Neural cell (in vitro differentiated cells): Measurements from ENCODE around the gene PROK1. TPM values are rescaled to one million over a fixed set of nuclear protein-coding genes. Genes with fewer than 3 reads are reported as not detected.

Experiments
- H2AFZ ChIP-seq: fragments of 200-600, 300-800 bp; sonication (generic), shearing (Covaris generic); 2 replicates; pipeline ENCODE4 v1.6.0; 2014; ENCODE audit warnings: low read depth, mild to moderate bottlenecking, antibody characterized with exemption, low read length, moderate library complexity
- H3F3A ChIP-seq: fragments of 200-600 bp; shearing (Covaris generic); 2 replicates; pipeline ENCODE4 v1.6.1; 2016; ENCODE audit warnings: mild to moderate bottlenecking, moderate library complexity, mixed read lengths, antibody characterized with exemption, low read length; ENCODE audit not compliant: insufficient read depth, poor library complexity, severe bottlenecking
- H3K27ac ChIP-seq: fragments of 200-600, 300-800 bp; sonication (generic), shearing (Covaris generic); 2 replicates; pipeline ENCODE4 v1.5.1; 2014; ENCODE audit warnings: mild to moderate bottlenecking, low read length, moderate library complexity
- H3K27me3 ChIP-seq: fragments of 300-800, 200-600 bp; sonication (generic), shearing (Covaris generic); 2 replicates; pipeline ENCODE4 v1.6.0; 2014; ENCODE audit warnings: mild to moderate bottlenecking, low read depth, low read length, moderate library complexity; ENCODE audit not compliant: insufficient read depth
- H3K36me3 ChIP-seq: fragments of 300-800, 200-600 bp; sonication (generic), shearing (Covaris generic); 2 replicates; pipeline ENCODE4 v1.5.1; 2014; ENCODE audit warnings: mild to moderate bottlenecking, antibody characterized with exemption, low read length, moderate library complexity; ENCODE audit not compliant: insufficient read depth
- H3K4me2 ChIP-seq: fragments of 300-800, 200-600 bp; sonication (generic), shearing (Covaris generic); 2 replicates; pipeline ENCODE4 v1.6.0; 2014; ENCODE audit warnings: mild to moderate bottlenecking, low read length
- H3K4me3 ChIP-seq: fragments of 300-800, 200-600 bp; sonication (generic), shearing (Covaris generic); 2 replicates; pipeline ENCODE4 v1.5.1; 2014; ENCODE audit warnings: mild to moderate bottlenecking, low read length, moderate library complexity
- H3K79me2 ChIP-seq: fragments of 200-600 bp; shearing (Covaris generic); replicated peaks from 2 replicates; pipeline ENCODE4 v1.6.0; 2014; ENCODE audit warnings: mild to moderate bottlenecking, low read length, moderate library complexity; ENCODE audit not compliant: insufficient read depth
- H3K9ac ChIP-seq: fragments of 300-800, 200-600 bp; sonication (generic), shearing (Covaris generic); 2 replicates; pipeline ENCODE4 v1.6.1; 2016; ENCODE audit warnings: mild to moderate bottlenecking, low read length, mixed read lengths
- H3K9me2 ChIP-seq: fragments of 200-600 bp; shearing (Covaris generic); 2 replicates; pipeline ENCODE4 v1.6.1; 2016; ENCODE audit warnings: mild to moderate bottlenecking, low read length, mixed read lengths; ENCODE audit not compliant: insufficient read depth
- H3K9me3 ChIP-seq: fragments of 200-600, 300-800 bp; sonication (generic), shearing (Covaris generic); 2 replicates; pipeline ENCODE4 v1.6.1; 2016; ENCODE audit warnings: mild to moderate bottlenecking, mixed run types, low read length, moderate library complexity, mixed read lengths
- H4K20me1 ChIP-seq: fragments of 200-600 bp; shearing (Covaris generic); 2 replicates; pipeline ENCODE4 v1.6.1; 2016; ENCODE audit warnings: mild to moderate bottlenecking, mixed run types; ENCODE audit not compliant: insufficient read depth
- EP300 ChIP-seq: fragments of 450-650 bp; conservative IDR thresholded peaks from 2 replicates; pipeline ENCODE4 v1.6.1; 2014; ENCODE audit warnings: antibody characterized with exemption, mild to moderate bottlenecking, moderate library complexity; ENCODE audit not compliant: poor library complexity, severe bottlenecking
- EZH2 ChIP-seq: fragments of 200-600, 300-800 bp; shearing (Covaris generic), sonication (generic); IDR thresholded peaks from 2 replicates; pipeline ENCODE4 v1.6.1; 2014; ENCODE audit warnings: antibody characterized with exemption, low read length, borderline replicate concordance, mild to moderate bottlenecking; ENCODE audit not compliant: insufficient read depth, poor library complexity, severe bottlenecking
- MXI1 ChIP-seq: fragments of 450-650 bp; conservative IDR thresholded peaks from 2 replicates; pipeline ENCODE4 v1.6.1; 2014; ENCODE audit warnings: antibody characterized with exemption, mild to moderate bottlenecking; ENCODE audit not compliant: poor library complexity, severe bottlenecking
- POLR2AphosphoS5 ChIP-seq: IDR thresholded peaks from 2 replicates; pipeline ENCODE4 v1.6.1; 2012
- RAD21 ChIP-seq: fragments of 450-650 bp; conservative IDR thresholded peaks from 2 replicates; pipeline ENCODE4 v1.6.1; 2014; ENCODE audit warnings: antibody characterized with exemption, mild to moderate bottlenecking, moderate library complexity
- SMC3 ChIP-seq: fragments of 450-650 bp; conservative IDR thresholded peaks from 2 replicates; pipeline ENCODE4 v1.6.1; 2014; ENCODE audit warnings: antibody characterized with exemption, mild to moderate bottlenecking, moderate library complexity; ENCODE audit not compliant: poor library complexity
- TAF1 ChIP-seq: IDR thresholded peaks from 2 replicates; pipeline ENCODE4 v1.6.1; 2012; ENCODE audit warnings: low read depth
- polyA plus RNA-seq: library from polyadenylated mRNA; depleted of rRNA; stranded (reverse); fragments of >200 nt; gene quantifications from 2 replicates; pipeline ENCODE4 v1.2.3, GENCODE V29; 2014
- TF ChIP-seq, protein P1 (sequence below): IDR thresholded peaks from 2 replicates; pipeline ENCODE4 v1.6.1; 2012; ENCODE audit warnings: borderline replicate concordance
- TF ChIP-seq, protein P2 (sequence below): fragments of 450-650 bp; IDR thresholded peaks from 2 replicates; pipeline ENCODE4 v1.5.1; 2014; ENCODE audit warnings: antibody characterized with exemption, mild to moderate bottlenecking, moderate library complexity; ENCODE audit not compliant: poor library complexity, severe bottlenecking

Gene PROK1
- polyA plus RNA-seq, 1 donor from 2014 or later: 0.54 TPM

DNA sequence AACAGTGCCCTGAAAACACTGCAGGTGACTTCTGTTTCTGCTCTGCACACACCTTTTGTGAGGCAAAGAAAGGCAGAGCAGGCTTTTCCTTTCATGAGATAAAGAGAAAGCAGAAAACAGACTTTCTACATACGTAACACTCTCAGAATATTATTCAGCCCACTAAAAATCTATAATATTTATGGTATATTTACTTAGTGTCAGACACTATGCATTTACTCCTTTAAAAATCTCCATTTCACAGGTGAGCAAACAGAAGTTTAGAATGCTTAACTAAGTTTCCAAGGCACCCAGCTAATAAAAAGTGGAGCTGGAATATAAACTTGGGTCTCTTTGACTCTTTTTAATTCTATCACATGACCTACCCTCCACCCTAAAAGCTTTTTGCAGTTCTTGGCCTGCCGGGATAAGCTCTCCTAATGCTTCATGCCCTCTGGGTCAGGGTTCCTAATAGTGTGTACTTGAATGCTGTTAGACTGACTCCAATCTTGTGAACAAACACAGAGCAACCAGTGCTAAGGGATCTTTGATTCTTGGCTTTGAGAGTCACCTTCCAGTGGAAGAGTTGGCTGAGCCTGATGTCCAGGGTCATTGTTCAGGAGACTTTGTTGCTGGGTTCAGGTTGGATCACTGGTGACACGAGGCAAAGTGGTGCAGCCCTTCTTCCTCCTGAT lies 27.2 kb downstream of the PROK1 start:
- H3K79me2 ChIP-seq: no peaks in the 10 kb centered on the region
- no peaks in the 10 kb centered on the region for H3K27me3 ChIP-seq
- no peak overlapping the region for H3K9ac ChIP-seq
- TF ChIP-seq, protein P1, sequence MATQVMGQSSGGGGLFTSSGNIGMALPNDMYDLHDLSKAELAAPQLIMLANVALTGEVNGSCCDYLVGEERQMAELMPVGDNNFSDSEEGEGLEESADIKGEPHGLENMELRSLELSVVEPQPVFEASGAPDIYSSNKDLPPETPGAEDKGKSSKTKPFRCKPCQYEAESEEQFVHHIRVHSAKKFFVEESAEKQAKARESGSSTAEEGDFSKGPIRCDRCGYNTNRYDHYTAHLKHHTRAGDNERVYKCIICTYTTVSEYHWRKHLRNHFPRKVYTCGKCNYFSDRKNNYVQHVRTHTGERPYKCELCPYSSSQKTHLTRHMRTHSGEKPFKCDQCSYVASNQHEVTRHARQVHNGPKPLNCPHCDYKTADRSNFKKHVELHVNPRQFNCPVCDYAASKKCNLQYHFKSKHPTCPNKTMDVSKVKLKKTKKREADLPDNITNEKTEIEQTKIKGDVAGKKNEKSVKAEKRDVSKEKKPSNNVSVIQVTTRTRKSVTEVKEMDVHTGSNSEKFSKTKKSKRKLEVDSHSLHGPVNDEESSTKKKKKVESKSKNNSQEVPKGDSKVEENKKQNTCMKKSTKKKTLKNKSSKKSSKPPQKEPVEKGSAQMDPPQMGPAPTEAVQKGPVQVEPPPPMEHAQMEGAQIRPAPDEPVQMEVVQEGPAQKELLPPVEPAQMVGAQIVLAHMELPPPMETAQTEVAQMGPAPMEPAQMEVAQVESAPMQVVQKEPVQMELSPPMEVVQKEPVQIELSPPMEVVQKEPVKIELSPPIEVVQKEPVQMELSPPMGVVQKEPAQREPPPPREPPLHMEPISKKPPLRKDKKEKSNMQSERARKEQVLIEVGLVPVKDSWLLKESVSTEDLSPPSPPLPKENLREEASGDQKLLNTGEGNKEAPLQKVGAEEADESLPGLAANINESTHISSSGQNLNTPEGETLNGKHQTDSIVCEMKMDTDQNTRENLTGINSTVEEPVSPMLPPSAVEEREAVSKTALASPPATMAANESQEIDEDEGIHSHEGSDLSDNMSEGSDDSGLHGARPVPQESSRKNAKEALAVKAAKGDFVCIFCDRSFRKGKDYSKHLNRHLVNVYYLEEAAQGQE: no peak
- TF ChIP-seq, protein P2, sequence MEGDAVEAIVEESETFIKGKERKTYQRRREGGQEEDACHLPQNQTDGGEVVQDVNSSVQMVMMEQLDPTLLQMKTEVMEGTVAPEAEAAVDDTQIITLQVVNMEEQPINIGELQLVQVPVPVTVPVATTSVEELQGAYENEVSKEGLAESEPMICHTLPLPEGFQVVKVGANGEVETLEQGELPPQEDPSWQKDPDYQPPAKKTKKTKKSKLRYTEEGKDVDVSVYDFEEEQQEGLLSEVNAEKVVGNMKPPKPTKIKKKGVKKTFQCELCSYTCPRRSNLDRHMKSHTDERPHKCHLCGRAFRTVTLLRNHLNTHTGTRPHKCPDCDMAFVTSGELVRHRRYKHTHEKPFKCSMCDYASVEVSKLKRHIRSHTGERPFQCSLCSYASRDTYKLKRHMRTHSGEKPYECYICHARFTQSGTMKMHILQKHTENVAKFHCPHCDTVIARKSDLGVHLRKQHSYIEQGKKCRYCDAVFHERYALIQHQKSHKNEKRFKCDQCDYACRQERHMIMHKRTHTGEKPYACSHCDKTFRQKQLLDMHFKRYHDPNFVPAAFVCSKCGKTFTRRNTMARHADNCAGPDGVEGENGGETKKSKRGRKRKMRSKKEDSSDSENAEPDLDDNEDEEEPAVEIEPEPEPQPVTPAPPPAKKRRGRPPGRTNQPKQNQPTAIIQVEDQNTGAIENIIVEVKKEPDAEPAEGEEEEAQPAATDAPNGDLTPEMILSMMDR: no peak
- no peak for TF ChIP-seq MXI1
- no peak for TF ChIP-seq EZH2
- TF ChIP-seq TAF1: no peak
- no peaks in the 10 kb centered on the region for H3K9me3 ChIP-seq
- no peak overlapping the region for H3K27ac ChIP-seq
- H2AFZ ChIP-seq: no peak overlapping the region
- H3K4me2 ChIP-seq: no peak overlapping the region
- H3K9me2 ChIP-seq: no peaks in the 10 kb centered on the region
- H3K4me3 ChIP-seq: no peak overlapping the region
- H3K36me3 ChIP-seq: no peaks in the 10 kb centered on the region
- no peaks in the 10 kb centered on the region for H4K20me1 ChIP-seq
- no peaks in the 10 kb centered on the region for H3F3A ChIP-seq

DNA sequence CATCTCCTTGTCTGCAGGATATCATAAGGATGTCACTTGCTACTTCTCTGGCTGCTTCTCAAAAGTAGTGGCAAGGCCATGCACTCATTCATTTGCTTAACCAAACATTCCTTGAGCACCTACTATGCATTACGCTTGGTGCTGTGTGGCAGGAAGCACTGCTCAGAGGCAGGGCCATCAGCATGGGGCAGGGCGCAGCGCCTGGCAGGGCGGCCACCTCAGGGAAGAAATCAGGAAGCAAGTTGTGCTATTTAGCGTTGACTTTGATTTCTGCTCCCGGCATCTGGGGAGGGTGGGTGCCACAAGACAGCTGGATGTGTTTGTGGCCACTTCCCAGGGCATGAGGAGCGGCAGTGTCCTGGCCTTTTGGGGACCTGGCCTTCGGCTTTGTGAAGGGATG lies 27.9 kb downstream of the PROK1 start:
- no peaks in the 10 kb centered on the region for H3F3A ChIP-seq
- TF ChIP-seq SMC3: no peak
- TF ChIP-seq MXI1: no peak
- TF ChIP-seq, protein P1: no peak
- no peak for TF ChIP-seq EZH2
- no peak for TF ChIP-seq POLR2AphosphoS5
- no peak for TF ChIP-seq RAD21
- no peak for TF ChIP-seq EP300
- TF ChIP-seq TAF1: no peak
- TF ChIP-seq, protein P2: no peak
- no peak overlapping the region for H2AFZ ChIP-seq
- H3K4me3 ChIP-seq: no peak overlapping the region
- no peaks in the 10 kb centered on the region for H4K20me1 ChIP-seq
- no peaks in the 10 kb centered on the region for H3K9me3 ChIP-seq
- no peak overlapping the region for H3K9ac ChIP-seq
- H3K27ac ChIP-seq: no peak overlapping the region
- no peaks in the 10 kb centered on the region for H3K27me3 ChIP-seq
- H3K36me3 ChIP-seq: no peaks in the 10 kb centered on the region
- no peaks in the 10 kb centered on the region for H3K9me2 ChIP-seq
- H3K4me2 ChIP-seq: no peak overlapping the region
- no peaks in the 10 kb centered on the region for H3K79me2 ChIP-seq
